Stimulated activated naive CD4-positive, alpha-beta T cell treated with Interleukin-2 at 50 U/mL for 16 hours (primary cell): ENCODE results near the gene RER1.
A peak's percentile ranks its signal among the peaks of the same experiment; 100 is the strongest.

Experiments used
- DNase-seq: peaks from one replicate; lab custom pipeline; 2025; lab: John Stamatoyannopoulos, UW

RER1 gene

GRCh38 chr1:2375923-2376260 is 15.7 kb upstream of the RER1 start:
- no peak for DNase-seq

- no peak for DNase-seq
These were observed 15.3 kb upstream of the RER1 start for GRCh38 chr1:2376261-2376741.

- no peak for DNase-seq
These were observed 14.5 kb upstream of the RER1 start for GRCh38 chr1:2376931-2377672.

GRCh38 chr1:2377751-2378440 is 13.7 kb upstream of the RER1 start:
- no peak for DNase-seq

GRCh38 chr1:2378441-2378851 is 13.2 kb upstream of the RER1 start:
- no peak for DNase-seq

- DNase-seq: no peak
These were observed 12.5 kb upstream of the RER1 start for GRCh38 chr1:2378956-2379732.

GRCh38 chr1:2379733-2380404 is 11.8 kb upstream of the RER1 start:
- DNase-seq: no peak

- DNase-seq: no peak
These were observed 10.6 kb upstream of the RER1 start for GRCh38 chr1:2380816-2381591.

GRCh38 chr1:2381741-2382620 is 9.7 kb upstream of the RER1 start:
- DNase-seq: peak; percentile 66

- DNase-seq: peak; percentile 6
These were observed 8.8 kb upstream of the RER1 start for GRCh38 chr1:2382621-2383361.

- DNase-seq: no peak
These were observed 8.1 kb upstream of the RER1 start for GRCh38 chr1:2383576-2383975.

- DNase-seq: no peak
These were observed 7.3 kb upstream of the RER1 start for GRCh38 chr1:2384130-2384860.

GRCh38 chr1:2384941-2385481 is 6.6 kb upstream of the RER1 start:
- no peak for DNase-seq

- no peak for DNase-seq
These were observed 5.9 kb upstream of the RER1 start for GRCh38 chr1:2385606-2386280.

- DNase-seq: no peak
These were observed 4.7 kb upstream of the RER1 start for GRCh38 chr1:2386636-2387611.

- no peak for DNase-seq
These were observed 3.4 kb upstream of the RER1 start for GRCh38 chr1:2388004-2388913.
